NOMO-1 (cell line): ENCODE measurements around the gene WTAP.
"Not testable (repeated sequence)": the region's sequence is repeated elsewhere in the genome, so short reads cannot be mapped to it uniquely, and the experiment has no call there.

Experiments
- DNase-seq, 2 experiments: peaks; one replicate each; lab custom pipeline; 2025; ENCODE audit not compliant: unreplicated experiment in 2 of 2; lab: John Stamatoyannopoulos, UW

Gene WTAP

GRCh38 chr6:159693128-159693893, 34.0 kb upstream of the WTAP start, which contains the start of gene SOD2:
Gene SOD2, minus strand, starts transcription at chr6:159693241. Its CDS starts 74 bp downstream, at chr6:159693167.
- DNase-seq: peak; percentile 71 to 85

- DNase-seq: peak in 1 of 2 experiments; percentile 37
Observed at GRCh38 chr6:159693894-159694545, 33.3 kb upstream of the WTAP start.

DNA sequence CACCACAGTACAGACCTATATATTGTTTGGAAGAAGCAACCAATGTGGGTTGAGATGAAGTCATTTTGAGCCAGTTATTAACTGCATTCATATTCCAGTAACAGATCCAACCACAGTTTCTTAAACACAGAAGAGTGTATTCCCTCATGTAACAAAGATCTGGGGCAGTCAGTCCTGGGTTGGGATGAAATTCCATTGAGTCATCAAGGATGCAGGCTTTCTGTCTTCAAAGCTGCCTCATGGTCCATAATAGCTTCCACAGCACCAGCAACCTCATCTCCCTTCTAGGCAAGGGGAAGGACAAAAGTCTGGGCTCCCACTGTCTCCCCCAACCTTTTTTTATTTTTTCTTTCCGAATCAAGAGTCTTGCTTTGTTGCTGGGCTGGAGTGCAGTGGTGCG, 31.3 kb upstream of the WTAP start:
- no peak for DNase-seq

DNA sequence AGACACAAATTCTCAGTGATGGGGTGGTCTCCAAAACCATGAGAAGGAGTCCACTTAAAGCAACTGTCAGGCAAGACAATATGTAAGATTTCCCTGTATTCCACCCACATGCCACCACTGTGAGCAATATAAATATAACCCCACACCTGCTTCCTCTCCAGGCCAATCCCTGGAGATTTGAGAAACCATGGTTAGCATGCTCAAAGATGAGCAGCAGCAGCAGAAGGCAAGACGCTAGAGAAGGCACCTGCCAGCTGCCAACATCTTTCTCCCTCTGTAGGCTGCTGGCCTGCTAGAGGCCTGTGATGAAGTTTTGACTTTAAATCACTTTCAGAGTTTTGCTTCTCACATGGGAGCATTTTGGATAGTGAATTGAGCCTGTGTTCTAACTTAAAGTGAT, 26.3 kb upstream of the WTAP start:
- DNase-seq: no peak

DNA sequence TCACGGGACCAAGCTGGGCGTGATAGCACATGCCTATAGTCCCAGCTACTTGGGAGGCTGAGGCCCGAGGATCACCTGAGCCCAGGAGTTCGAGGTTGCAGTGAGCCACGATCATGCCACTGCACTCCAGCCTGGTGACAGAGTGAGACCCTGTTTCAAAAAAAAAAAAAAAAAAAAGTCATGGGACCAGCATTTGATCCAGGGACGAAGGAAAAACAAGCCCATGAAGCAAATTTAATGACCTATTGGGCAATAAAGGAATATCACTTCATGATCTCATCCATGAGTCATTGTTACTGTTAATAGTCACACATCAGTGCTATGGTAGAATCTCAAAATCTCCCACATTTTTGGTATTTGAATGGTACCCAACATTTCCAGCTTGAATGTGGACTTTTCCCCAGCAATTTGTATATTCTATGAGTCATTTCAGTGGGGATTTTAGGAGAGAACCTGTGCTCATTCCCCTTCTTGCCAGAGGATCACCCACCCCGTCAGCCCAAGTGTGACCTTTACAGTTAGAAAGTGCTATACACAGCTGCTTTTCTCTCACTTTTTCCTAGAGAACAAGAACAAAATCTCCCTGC, 25.8 kb upstream of the WTAP start:
- no peak for DNase-seq

GRCh38 chr6:159710603-159711002, 16.7 kb upstream of the WTAP start:
- not testable (repeated sequence) for DNase-seq

DNA sequence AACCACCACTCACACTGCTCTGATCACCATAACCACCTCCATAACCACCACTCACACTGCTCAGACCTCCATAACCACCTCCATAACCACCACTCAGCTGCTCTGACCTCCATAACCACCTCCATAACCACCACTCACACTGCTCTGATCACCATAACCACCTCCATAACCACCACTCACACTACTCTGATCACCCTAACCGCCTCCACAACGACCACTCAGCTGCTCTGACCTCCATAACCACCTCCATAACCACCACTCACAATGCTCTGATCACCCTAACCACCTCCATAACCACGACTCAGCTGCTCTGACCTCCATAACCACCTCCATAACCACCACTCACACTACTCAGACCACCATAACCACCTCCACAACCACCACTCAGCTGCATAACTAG, 14.9 kb upstream of the WTAP start:
- not testable (repeated sequence) for DNase-seq

GRCh38 chr6:159713984-159714383, 13.3 kb upstream of the WTAP start:
- DNase-seq: no peak

GRCh38 chr6:159714404-159714803, 12.9 kb upstream of the WTAP start:
- no peak for DNase-seq

- DNase-seq: peak; percentile 17 to 21
Observed at GRCh38 chr6:159715166-159715565, 12.1 kb upstream of the WTAP start.

- DNase-seq: no peak
Observed at GRCh38 chr6:159715605-159716004, 11.7 kb upstream of the WTAP start.

DNA sequence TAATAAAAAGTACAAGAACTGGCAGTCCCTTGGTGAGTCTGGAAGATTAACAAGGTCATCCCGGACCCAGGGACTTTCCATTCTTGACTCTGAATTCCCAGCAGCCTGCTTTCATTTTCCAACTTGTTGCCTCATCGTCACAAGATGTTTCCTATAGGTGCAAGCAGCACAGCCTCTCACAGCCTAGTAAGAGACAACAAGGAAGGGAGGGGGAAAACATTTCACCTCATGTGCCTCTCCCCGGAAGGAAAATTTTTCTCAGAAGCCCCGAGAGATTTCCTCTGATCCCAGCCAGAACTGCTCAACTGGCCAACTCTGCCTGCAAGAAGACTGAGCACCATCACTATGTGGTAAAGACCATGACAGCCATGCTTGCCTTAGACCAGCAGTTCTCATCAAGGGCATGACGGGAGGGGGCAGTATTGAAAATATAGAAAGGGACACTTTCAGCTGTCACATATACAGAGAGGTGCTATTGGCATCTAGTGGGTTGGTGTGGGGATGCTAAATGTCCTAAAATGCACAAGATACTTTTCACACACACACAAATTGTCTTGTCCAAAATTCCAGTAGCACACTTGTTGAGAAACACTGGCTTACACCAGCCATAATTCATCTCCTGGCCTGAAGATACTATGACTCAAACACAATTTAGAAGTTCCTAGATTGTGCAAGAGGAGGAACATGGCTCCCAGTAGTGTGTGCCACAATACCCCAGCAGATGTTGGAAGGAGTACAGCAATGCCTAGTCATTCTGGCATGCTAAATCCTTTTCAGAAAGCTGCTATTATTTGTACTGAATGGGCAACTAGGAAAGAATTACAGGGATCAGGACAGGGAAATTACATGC, 10.8 kb upstream of the WTAP start:
- DNase-seq: peak; percentile 70 to 88

DNA sequence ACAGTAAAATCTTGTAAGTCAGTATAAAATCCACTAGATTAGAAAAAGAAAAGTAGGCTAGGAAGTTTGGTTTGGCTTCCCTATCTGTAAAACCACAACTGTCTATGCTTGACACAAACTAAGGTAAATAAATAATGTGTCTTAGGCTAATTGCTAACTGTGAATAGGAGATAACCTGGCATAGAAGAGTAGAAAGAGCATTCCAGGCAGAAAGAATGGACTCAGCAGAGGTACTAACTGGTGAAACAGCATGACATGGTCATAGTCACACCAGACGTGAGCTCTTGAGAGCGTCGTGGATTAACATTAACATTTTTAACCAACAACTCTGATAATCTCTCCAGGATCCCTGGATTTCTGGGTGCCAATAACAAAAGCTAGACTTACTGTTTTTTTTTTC, 8.7 kb upstream of the WTAP start:
- DNase-seq: no peak

- DNase-seq: no peak
Observed at GRCh38 chr6:159719287-159719686, 8.0 kb upstream of the WTAP start.

DNA sequence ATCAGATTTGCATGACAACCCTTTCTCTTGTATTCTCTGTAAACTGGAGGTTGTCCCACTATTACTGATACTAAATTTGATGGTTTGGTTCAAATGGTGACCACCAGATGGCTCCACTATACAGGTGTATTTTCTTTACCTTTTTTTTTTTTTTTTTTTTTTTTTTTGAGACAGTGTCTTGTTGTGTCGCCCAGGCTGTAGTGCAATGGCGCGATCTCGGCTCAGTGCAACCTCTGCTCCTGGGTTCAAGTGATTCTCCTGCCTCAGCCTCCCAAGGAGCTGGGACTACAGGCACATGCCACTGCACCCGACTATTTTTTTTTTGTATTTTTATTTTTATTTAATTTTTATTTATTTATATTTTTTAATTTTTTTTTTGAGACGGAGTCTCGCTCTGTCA, 6.6 kb upstream of the WTAP start:
- peak in 1 of 2 experiments; percentile 8 for DNase-seq

- DNase-seq: not testable (repeated sequence)
Observed at GRCh38 chr6:159721981-159722380, 5.3 kb upstream of the WTAP start.

DNA sequence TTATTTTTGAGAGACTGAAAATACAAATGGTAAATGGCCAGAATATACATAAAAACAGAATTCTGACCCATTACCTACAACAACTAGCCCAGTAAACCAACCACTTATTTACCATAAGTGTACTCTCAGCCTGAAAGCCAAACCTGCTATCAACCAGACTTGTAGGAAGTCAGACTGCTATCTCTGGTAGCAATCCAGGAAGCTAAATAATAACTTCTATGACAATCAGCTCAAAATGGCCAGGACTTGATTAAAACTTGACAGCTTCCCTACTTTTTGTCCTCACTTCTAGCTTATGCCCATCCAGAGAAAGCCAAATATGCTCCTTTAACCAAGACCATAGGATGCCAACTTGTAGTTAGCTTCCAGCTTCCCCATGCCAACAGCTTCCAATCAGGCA, 4.7 kb upstream of the WTAP start:
- DNase-seq: no peak

DNA sequence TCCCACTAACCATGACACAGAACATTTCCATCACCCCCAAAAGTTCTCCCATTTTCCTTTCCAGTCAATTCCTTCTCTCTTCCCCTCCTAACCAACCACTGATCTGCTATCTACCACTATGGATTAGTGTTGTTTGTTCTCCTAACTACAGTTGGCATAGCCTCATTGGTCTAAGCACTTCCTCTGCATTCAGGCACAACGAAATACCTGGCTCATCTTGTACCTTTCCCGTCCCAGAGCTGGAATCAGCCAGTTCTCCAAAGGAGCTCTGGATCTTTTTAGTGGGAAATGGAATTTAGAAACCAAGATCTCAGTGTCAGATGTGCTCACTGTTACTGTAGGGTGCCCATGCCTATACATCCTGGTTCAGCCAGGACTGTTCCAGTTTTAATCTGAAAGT, 4.0 kb upstream of the WTAP start:
- no peak for DNase-seq

DNA sequence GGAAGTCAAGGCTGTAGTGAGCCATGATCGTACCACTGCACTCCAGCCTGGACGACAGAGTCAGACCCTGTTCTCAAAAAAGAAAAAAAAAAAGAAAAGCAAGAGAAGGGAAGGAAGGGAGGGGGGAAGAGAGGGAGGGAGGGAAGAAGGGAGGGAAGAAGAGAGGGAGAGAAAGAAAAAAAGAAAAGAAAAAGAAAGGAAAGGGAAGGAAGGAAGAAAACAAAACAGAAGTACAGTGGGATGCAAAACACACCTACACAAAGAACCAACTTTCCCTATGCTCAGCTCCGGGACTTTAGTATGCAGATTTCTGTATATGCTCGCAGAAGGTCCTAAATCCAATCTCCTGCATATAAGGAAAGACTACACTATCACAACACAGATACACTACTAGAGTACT, 2.5 kb upstream of the WTAP start:
- no peak for DNase-seq

GRCh38 chr6:159725208-159725607, 2.1 kb upstream of the WTAP start:
- DNase-seq: not testable (repeated sequence)
